ENCODE data around the gene DLGAP5. TPM values are rescaled to one million over a fixed set of nuclear protein-coding genes. Genes with fewer than 3 reads are reported as not detected.

The DLGAP5 gene
- total and polyA plus RNA-seq, 2 of the 4 experiments (the other 2 are of a cell fraction), result 14.9 to 19.0 TPM

- no peak for DNase-seq
- BruUV-seq (replicated peaks), result no TSS peak
- Histone ChIP-seq H3K9ac (ENCODE audit: low read depth, low read length) (no peak overlapping the region), H2BK5ac (ENCODE audit: low read depth, low read length, poor library complexity, severe bottlenecking) (no peak overlapping the region), H3K56ac (ENCODE audit: extremely low read depth, insufficient read depth, low read length) (no peak overlapping the region), H3K4me1 (ENCODE audit: control insufficient read depth, insufficient read depth, low read length) (no peaks in the 10 kb centered on the region), H3K9me3 (ENCODE audit: control insufficient read depth, insufficient read depth, low read length) (no peaks in the 10 kb centered on the region), H4K20me1 (ENCODE audit: insufficient read depth, low read length) (no peaks in the 10 kb centered on the region), H3K4ac (ENCODE audit: low read depth, low read length) (no peak overlapping the region), H2BK120ac (ENCODE audit: low read depth, low read length) (no peak overlapping the region), H2BK15ac (ENCODE audit: low read depth, low read length) (no peak overlapping the region), H3K23ac (ENCODE audit: low read depth, low read length) (no peak overlapping the region), H3K27me3 (ENCODE audit: control insufficient read depth, insufficient read depth, low read length) (no peaks in the 10 kb centered on the region), H3K4me2 (ENCODE audit: low read depth, low read length) (no peak overlapping the region), H3K36me3 (ENCODE audit: control insufficient read depth, insufficient read depth, low read length) (peaks cover 4% of the 10 kb centered on the region; the same call in 1 of the 2 replicates), H2AK9ac (replicated peaks; ENCODE audit: low read depth, low read length, poor library complexity) (no peak overlapping the region), H4K5ac (ENCODE audit: low read depth, low read length) (no peak overlapping the region), H3K14ac (replicated peaks; ENCODE audit: low read depth, low read length) (no peak overlapping the region), H3K79me1 (ENCODE audit: low read depth in 1 of 2, low read length in 2 of 2) (peaks cover 11 to 13% of the 10 kb centered on the region in 2 experiments), H3K4me3 (ENCODE audit: insufficient read depth, low read depth, low read length) (no peak overlapping the region), H2AFZ (replicated peaks; ENCODE audit: low read length, poor library complexity) (no peak overlapping the region), H2AK5ac (ENCODE audit: low read depth, low read length) (no peak overlapping the region), H3K18ac (ENCODE audit: low read depth, low read length) (no peak overlapping the region), H4K8ac (ENCODE audit: low read depth in 2 of 2, low read length in 2 of 2) (no peak overlapping the region), H2BK20ac (ENCODE audit: low read depth, low read length) (no peak overlapping the region), H3K9me1 (ENCODE audit: insufficient read depth, low read length) (peaks cover 4% of the 10 kb centered on the region), H4K91ac (ENCODE audit: insufficient read depth, low read depth, low read length) (no peak overlapping the region), H3K27ac (ENCODE audit: insufficient read depth, low read length) (no peak overlapping the region)
- in situ Hi-C loops (cut with MboI; ENCODE audit: low sequenced_read_pairs), result no loop called here
- no CpG with 5 or more reads among the region's 2 CpGs for WGBS, 2 experiments (ENCODE audit: extremely low coverage in 2 of 2, insufficient read length in 1 of 2)
- ATAC-seq (ENCODE audit: low read depth), result no peak
- dilution Hi-C loops (cut with HindIII; ENCODE audit: low sequenced_read_pairs, unreplicated experiment), result no loop called here
- ChIA-PET CTCF (no interaction called here), POLR2A (ENCODE audit: unreplicated experiment) (no interaction called here)
- TF ChIP-seq SMC3 (IDR thresholded peaks at IDR 0.05; ENCODE audit: low read depth, low read length) (no peak), MAFK (IDR thresholded peaks at IDR 0.05; ENCODE audit: low read depth, low read length) (no peak), CEBPB (IDR thresholded peaks at IDR 0.05; ENCODE audit: low read depth, low read length) (no peak), NFE2L2 (IDR thresholded peaks at IDR 0.05; ENCODE audit: low read depth, low read length) (no peak), MXI1 (IDR thresholded peaks at IDR 0.05; ENCODE audit: borderline replicate concordance, low read depth, low read length) (no peak), RFX5 (IDR thresholded peaks at IDR 0.05; ENCODE audit: low read depth, low read length) (no peak), POLR2A (IDR thresholded peaks at IDR 0.05; ENCODE audit: low read depth, low read length) (no peak), USF2 (IDR thresholded peaks at IDR 0.05; ENCODE audit: low read depth, low read length) (no peak), RCOR1 (IDR thresholded peaks at IDR 0.05; ENCODE audit: insufficient replicate concordance, low read length) (no peak), MAZ (IDR thresholded peaks at IDR 0.05; ENCODE audit: borderline replicate concordance, low read depth, low read length) (no peak), FOS (IDR thresholded peaks at IDR 0.05; ENCODE audit: low read depth, low read length) (no peak), BHLHE40 (IDR thresholded peaks at IDR 0.05; ENCODE audit: low read depth, low read length) (no peak), RAD21 (IDR thresholded peaks at IDR 0.05; ENCODE audit: low read length) (no peak)
- TF ChIP-seq, protein P1, sequence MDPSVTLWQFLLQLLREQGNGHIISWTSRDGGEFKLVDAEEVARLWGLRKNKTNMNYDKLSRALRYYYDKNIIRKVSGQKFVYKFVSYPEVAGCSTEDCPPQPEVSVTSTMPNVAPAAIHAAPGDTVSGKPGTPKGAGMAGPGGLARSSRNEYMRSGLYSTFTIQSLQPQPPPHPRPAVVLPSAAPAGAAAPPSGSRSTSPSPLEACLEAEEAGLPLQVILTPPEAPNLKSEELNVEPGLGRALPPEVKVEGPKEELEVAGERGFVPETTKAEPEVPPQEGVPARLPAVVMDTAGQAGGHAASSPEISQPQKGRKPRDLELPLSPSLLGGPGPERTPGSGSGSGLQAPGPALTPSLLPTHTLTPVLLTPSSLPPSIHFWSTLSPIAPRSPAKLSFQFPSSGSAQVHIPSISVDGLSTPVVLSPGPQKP (IDR thresholded peaks at IDR 0.05; ENCODE audit: borderline replicate concordance, low read depth, low read length), result no peak
- intact Hi-C loops (cut with micrococcal nuclease), result no loop called here
These were observed 11.4 kb downstream of the DLGAP5 start for GRCh38 chr14:55180006-55180405.
